Endothelial cell (in vitro differentiated cells): Measurements from ENCODE around the gene CASP3. TPM values are rescaled to one million over a fixed set of nuclear protein-coding genes. Genes with fewer than 3 reads are reported as not detected.

Source experiments
- DNase-seq: peaks from one replicate; pipeline ENCODE4 v3.0.0; 2021; ENCODE audit warnings: low spot score
- H3K27ac Mint-ChIP-seq: one replicate; pipeline ENCODE4 v1.8.0; 2021; ENCODE audit warnings: mixed read lengths, inconsistent platforms; ENCODE audit not compliant: unreplicated experiment
- H3K27me3 Mint-ChIP-seq: one replicate; pipeline ENCODE4 v1.8.0; 2021; ENCODE audit warnings: mild to moderate bottlenecking, moderate library complexity, mixed read lengths, inconsistent platforms; ENCODE audit not compliant: unreplicated experiment
- H3K36me3 Mint-ChIP-seq: one replicate; pipeline ENCODE4 v1.8.0; 2021; ENCODE audit warnings: mild to moderate bottlenecking, low read depth, mixed read lengths, inconsistent platforms; ENCODE audit not compliant: unreplicated experiment
- H3K4me1 Mint-ChIP-seq: one replicate; pipeline ENCODE4 v1.8.0; 2021; ENCODE audit warnings: mild to moderate bottlenecking, mixed read lengths, inconsistent platforms; ENCODE audit not compliant: unreplicated experiment
- H3K4me3 Mint-ChIP-seq: one replicate; pipeline ENCODE4 v1.8.0; 2021; ENCODE audit warnings: mild to moderate bottlenecking, mixed read lengths, inconsistent platforms; ENCODE audit not compliant: unreplicated experiment
- H3K9me3 Mint-ChIP-seq: one replicate; pipeline ENCODE4 v1.8.0; 2021; ENCODE audit warnings: mixed read lengths, inconsistent platforms; ENCODE audit not compliant: unreplicated experiment
- CTCF ChIP-seq: fragments of 200-600 bp; sonication (generic); IDR thresholded peaks from one replicate; pipeline ENCODE4 v1.5.0; 2021; ENCODE audit warnings: antibody characterized with exemption; ENCODE audit not compliant: unreplicated experiment
- long read RNA-seq: library from polyadenylated mRNA; unstranded; transcript quantifications from one replicate; pipeline ENCODE4 v2.0.0, GENCODE V29; 2020; ENCODE audit not compliant: unreplicated experiment
- total RNA-seq: library from RNA; stranded (reverse); fragmentation: NEBNext Ultra II Directional; extraction: Animal tissue kit (Norgen Biotek cat#: 25700); gene quantifications from one replicate; pipeline ENCODE4 v1.2.1, GENCODE V29; 2021; ENCODE audit not compliant: unreplicated experiment

CASP3 gene
- 53.2 TPM for total RNA-seq
- long read RNA-seq, transcript CASP3-206 (7 exons, 2,540 nt), result major isoform, 33 of 49 reads
- long read RNA-seq, transcript CASP3-201 (8 exons, 2,673 nt), result minor isoform, 8 of 49 reads
- long read RNA-seq, partial matches to known transcripts, result 1 of 49 reads
- long read RNA-seq, other reads (novel, unspliced or antisense), result 3 of 49 reads

DNA sequence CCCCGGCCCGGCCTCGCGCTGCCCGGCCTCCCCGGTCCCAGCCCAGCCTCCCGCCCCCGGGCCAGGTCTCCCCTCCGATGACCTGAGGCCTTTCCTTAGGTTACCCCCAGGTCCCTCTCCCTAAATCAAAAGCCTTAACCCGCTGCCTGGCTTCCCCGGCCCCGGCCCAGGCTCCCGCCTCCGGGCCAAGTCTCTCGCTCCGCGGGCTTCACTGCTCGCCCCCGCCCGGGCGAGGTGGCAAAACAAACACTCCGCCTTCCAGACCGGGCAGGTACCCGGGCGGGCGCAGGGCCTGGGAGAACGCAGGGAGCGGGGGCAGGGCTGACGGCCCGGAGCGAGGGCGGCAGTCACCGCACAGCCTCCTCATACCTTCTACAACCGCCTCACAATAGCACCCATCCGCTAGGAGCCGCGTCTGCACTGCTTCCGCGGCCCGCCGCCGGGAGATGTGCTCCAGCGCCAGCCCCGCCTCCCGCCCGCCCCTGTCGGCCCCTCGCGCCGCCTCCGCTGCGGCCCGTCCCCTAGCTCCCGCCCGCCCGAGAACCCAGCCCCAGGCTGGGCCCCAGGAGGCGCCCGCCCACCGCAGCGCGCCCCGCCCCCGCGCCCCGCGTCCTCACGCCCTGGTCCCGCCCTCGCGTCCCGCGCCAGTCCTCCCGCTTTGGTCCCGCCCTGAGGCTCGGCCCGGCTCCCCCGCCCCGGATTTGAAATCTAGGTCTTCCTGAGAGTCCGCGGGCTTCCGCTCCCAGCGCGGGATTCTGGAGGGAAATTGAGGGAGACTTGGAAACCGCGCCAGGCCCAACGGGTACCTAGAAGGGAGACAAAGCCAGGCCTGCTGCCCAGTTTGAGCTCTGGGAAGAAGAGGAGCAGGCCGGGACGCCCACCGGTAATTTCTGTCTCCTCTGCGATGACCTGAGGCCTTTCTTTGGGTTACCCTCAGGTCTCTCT lies at the start of gene CASP3, which contains the start of gene PRIMPOL:
Gene CASP3 (minus strand): TSS at position 422 of the 945 bp plus-strand sequence. CDS start 10,994 bp downstream, outside the sequence.
Gene PRIMPOL (plus strand): TSS at position 713 of the 945 bp plus-strand sequence. CDS start 7,403 bp downstream, outside the sequence.
- Mint-ChIP-seq H3K9me3 (no peaks in the 10 kb centered on the region), H3K27me3 (peaks cover 10% of the 10 kb centered on the region), H3K27ac (peak within 1 kb of the TSS; percentile 89), H3K4me1 (peaks cover 40% of the 10 kb centered on the region), H3K4me3 (peak within 1 kb of the TSS; percentile 96), H3K36me3 (peaks cover 4% of the 10 kb centered on the region)
- peak; percentile 98 for DNase-seq
- TF ChIP-seq CTCF, result no peak

DNA sequence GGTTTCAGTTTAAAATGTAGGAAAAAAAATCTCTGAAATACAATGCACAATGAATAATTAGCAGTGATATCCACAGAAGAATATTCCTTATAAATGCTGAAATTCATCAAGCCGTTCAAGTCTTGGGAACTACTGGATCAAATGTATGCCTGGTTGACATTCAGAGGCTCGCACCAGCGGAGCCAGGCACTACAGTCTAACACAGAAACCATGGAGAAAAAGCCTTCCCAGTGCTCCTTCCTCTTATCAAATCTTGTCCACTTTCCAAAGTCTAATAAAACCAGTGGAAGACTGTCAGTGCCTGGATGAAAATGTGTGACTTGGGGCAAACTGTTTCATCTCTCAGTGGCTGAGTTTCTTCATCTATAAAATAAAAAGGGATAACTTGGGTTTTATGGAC lies 48.7 kb upstream of the CASP3 start:
- Mint-ChIP-seq H3K4me3 (no peak overlapping the region), H3K36me3 (no peaks in the 10 kb centered on the region)
- no peak for DNase-seq

DNA sequence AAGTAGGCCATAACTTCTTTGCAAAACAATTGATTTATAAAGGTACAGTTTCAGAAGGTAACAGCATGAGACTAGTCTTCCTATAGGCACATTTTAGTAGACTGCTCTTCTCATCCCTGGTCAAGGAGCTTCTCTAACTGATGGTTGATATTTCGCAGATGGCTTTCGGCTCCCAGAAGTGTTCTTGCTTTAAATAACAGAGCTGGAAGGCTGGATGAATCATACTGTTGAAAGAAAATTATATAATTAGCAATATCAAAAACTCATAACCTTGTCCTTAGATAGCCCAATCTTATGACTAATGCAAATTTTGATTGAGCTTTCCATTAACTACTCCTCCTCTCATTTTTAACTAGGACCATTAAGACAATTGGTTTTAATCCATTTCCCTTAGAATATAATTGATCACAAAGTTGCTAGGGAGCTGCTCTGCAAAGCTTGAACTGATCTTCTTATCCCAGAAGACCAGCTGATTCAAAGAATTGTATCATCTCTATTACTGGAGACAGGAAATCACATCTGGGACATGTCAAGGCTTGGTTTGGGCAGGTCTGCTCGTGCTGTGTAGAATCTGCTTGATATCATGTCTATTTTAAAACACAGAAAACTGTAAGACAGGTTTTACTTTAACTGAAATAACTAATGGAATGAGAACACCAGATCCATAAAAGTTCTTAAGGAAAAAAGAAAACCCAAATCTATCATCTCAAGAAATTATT lies 46.1 kb upstream of the CASP3 start:
- no peak for TF ChIP-seq CTCF
- no peaks in the 10 kb centered on the region for H3K9me3 Mint-ChIP-seq
- H3K27ac Mint-ChIP-seq, result no peak overlapping the region
- H3K27me3 Mint-ChIP-seq, result no peaks in the 10 kb centered on the region
- H3K36me3 Mint-ChIP-seq, result no peaks in the 10 kb centered on the region
- no peaks in the 10 kb centered on the region for H3K4me1 Mint-ChIP-seq
- H3K4me3 Mint-ChIP-seq, result no peak overlapping the region
- no peak for DNase-seq

More for the DNA sequence above, 48.7 kb upstream of the CASP3 start:
- Mint-ChIP-seq H3K27ac (no peak overlapping the region), H3K27me3 (no peaks in the 10 kb centered on the region), H3K4me1 (no peaks in the 10 kb centered on the region), H3K9me3 (no peaks in the 10 kb centered on the region)
- TF ChIP-seq CTCF, result no peak

DNA sequence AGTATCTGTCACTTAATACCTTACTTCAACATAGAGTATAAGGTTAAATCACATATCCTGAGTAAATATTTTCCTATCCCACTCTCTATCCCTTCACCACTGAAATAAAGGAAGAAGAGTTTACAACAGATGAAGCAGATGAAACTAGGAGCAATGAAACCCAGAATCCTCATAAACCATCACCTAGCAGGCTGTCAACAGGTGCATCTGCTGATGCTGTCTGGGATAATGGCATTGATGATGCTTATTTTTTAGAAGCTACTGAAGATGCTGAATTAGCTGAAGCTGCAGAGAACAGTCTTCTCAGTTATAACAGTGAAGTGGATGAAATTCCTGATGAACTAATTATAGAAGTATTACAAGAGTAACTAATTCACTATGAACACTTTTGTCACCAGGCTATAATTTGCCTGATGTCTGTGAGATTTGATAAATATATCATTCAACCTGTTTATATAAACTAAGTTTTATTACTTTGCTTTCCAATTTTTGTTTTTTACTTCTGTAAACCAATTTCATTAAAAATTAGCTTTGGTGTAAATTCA lies 45.2 kb upstream of the CASP3 start:
- H3K4me1 Mint-ChIP-seq, result no peaks in the 10 kb centered on the region
- no peaks in the 10 kb centered on the region for H3K36me3 Mint-ChIP-seq
- H3K27ac Mint-ChIP-seq, result no peak overlapping the region

More for the DNA sequence above, 45.2 kb upstream of the CASP3 start:
- TF ChIP-seq CTCF, result no peak
- H3K9me3 Mint-ChIP-seq, result no peaks in the 10 kb centered on the region
- H3K27me3 Mint-ChIP-seq, result no peaks in the 10 kb centered on the region
- H3K4me3 Mint-ChIP-seq, result no peak overlapping the region
- DNase-seq, result no peak
